ENCODE measurements around the gene ARL13B. TPM values are rescaled to one million over a fixed set of nuclear protein-coding genes. Genes with fewer than 3 reads are reported as not detected.

Gene ARL13B
- total and polyA plus RNA-seq, 10 of the 15 experiments (the other 5 are each of a cell fraction or from before 2014, with no cell fraction given), result 3.0 to 10.4 (median 7.9) TPM

- ATAC-seq (0 out of 3 replicates have a peak, but pooled peaks have one; percentile 17), DNase-seq (ENCODE audit: low read depth, low spot score) (no peak), FAIRE-seq (no peak)
- POLR2A ChIA-PET, result interaction anchor here (0.7 kb wide), 1 partner anchor 25 kb away, joined by 6 read pairs; no protein-coding TSS in a partner anchor
- no peak overlapping the region for H3K4me2 ChIP-seq (ENCODE audit: control insufficient read depth, insufficient read depth)
- intact Hi-C loops (cut with micrococcal nuclease; ENCODE audit: unreplicated experiment), result loop anchor here (1.0 kb wide), 1 partner anchor 98 kb away; no protein-coding TSS in a partner anchor
- RAD21 ChIA-PET (ENCODE audit: unreplicated experiment), result interaction anchor here (0.7 to 2.6 kb wide), 14 partner anchors 10 to 128 kb away, joined by 3 to 31 read pairs (median 5); partner anchors contain the start of genes DHFR2 and NSUN3
- peaks cover 2 to 31% of the 10 kb centered on the region in 2 experiments for H3K36me3 ChIP-seq (ENCODE audit: control insufficient read depth in 2 of 2, insufficient read depth in 2 of 2, low read length in 1 of 2)
- no TSS peak for BruUV-seq (replicated peaks)
- H3K27me3 ChIP-seq (replicated peaks in 1 of 2; ENCODE audit: control insufficient read depth in 2 of 2, insufficient read depth in 2 of 2, low read length in 1 of 2), result no peaks in the 10 kb centered on the region
- no peaks in the 10 kb centered on the region for H3K9me3 ChIP-seq (replicated peaks; ENCODE audit: control insufficient read depth, insufficient read depth, low read length)
- H4K20me1 ChIP-seq (ENCODE audit: control insufficient read depth, insufficient read depth), result no peaks in the 10 kb centered on the region
- 85% methylated on average over 4 of the region's 4 CpGs for WGBS (ENCODE audit: insufficient coverage, insufficient replicate concordance, low lambda C conversion rate, missing lambda C conversion rate)
- TF ChIP-seq CREB1 (IDR thresholded peaks at IDR 0.05; ENCODE audit: low read depth) (no peak), POLR2AphosphoS5 (IDR thresholded peaks at IDR 0.05; ENCODE audit: low read length) (no peak), SMC3 (IDR thresholded peaks at IDR 0.05; ENCODE audit: borderline replicate concordance, low read length) (peak; percentile 7; the same call in 1 of the 2 replicates), RAD21 (IDR thresholded peaks at IDR 0.05; ENCODE audit: insufficient read depth, low read depth, low read length) (peak; percentile 22; the same call in 1 of the 2 replicates)
- H2AFZ ChIP-seq (ENCODE audit: control insufficient read depth, low read depth, low read length), result no peak overlapping the region
- CTCF ChIA-PET, result interaction anchor here (0.8 to 3.4 kb wide), 17 partner anchors 13 to 122 kb away, joined by 3 to 32 read pairs (median 4); partner anchors contain the start of genes ARL13B, DHFR2 and NSUN3
- no peaks in the 10 kb centered on the region for H3K4me1 ChIP-seq (ENCODE audit: control insufficient read depth, insufficient read depth, low read length)
- no peak overlapping the region for H3K9ac ChIP-seq (ENCODE audit: control insufficient read depth, insufficient read depth, low read length)
- H3K27ac ChIP-seq (ENCODE audit: control insufficient read depth, insufficient read depth), result no peak overlapping the region
- H3K4me3 ChIP-seq, result no peak overlapping the region
- in situ Hi-C loops (cut with MboI), result no loop called here
- no peaks in the 10 kb centered on the region for H3K79me2 ChIP-seq (ENCODE audit: control insufficient read depth, insufficient read depth, low read length)
- SMC1A ChIA-PET (ENCODE audit: uncharacterized antibody, unreplicated experiment), result interaction anchor here (0.6 to 1.9 kb wide), 16 partner anchors 12 to 120 kb away, joined by 3 to 21 read pairs (median 5); partner anchors contain the start of genes DHFR2 and NSUN3
Measured at GRCh38 chr3:94101860-94102259, 121.9 kb downstream of the ARL13B start.

Small RNA genes within 50 kb of the gene (small RNA-seq; reads per million reads assigned to genes)
- gene RF00019, result not detected
- gene RNU6-511P, result not detected

Other genes with a start within 250 kb of the ARL13B start
- not detected in 2 replicates for gene PROS1, start 6.3 kb upstream of the ARL13B start, total RNA-seq (2014; rRNA removed)
- gene PROS1, start 6.3 kb upstream of the ARL13B start, total RNA-seq (2014; rRNA removed; fragmentation: Illumina TruSeq; extraction: Trizol), result not detected in 2 replicates
- gene PROS1, start 6.3 kb upstream of the ARL13B start, total RNA-seq (2021), result 0.08 and 0.10 TPM in 2 replicates
- gene PROS1, start 6.3 kb upstream of the ARL13B start, polyA plus RNA-seq (2011; rRNA removed), result not detected in 2 replicates
- gene PROS1, start 6.3 kb upstream of the ARL13B start, polyA plus RNA-seq (2014; fragmentation: Illumina TruSeq; extraction: Trizol), result not detected in 2 replicates
- not detected for gene PROS1, start 6.3 kb upstream of the ARL13B start, polyA plus RNA-seq (2014; fragmentation: Nextera tagmentation; extraction: Ambion mirVana)
- not detected in 2 replicates for gene PROS1, start 6.3 kb upstream of the ARL13B start, polyA plus RNA-seq (2014; rRNA removed)
- not detected for gene PROS1, start 6.3 kb upstream of the ARL13B start, polyA plus RNA-seq (2016; fragmentation: Nextera tagmentation; extraction: Ambion mirVana)
- not detected in 2 replicates for gene STX19, start 48.4 kb downstream of the ARL13B start, total RNA-seq (2014; rRNA removed)
- not detected in 2 replicates for gene STX19, start 48.4 kb downstream of the ARL13B start, total RNA-seq (2014; rRNA removed; fragmentation: Illumina TruSeq; extraction: Trizol)
- gene STX19, start 48.4 kb downstream of the ARL13B start, total RNA-seq (2021), result not detected in 2 replicates
- 0.10 and 0.26 TPM in 2 replicates for gene STX19, start 48.4 kb downstream of the ARL13B start, polyA plus RNA-seq (2011; rRNA removed)
- not detected in 2 replicates for gene STX19, start 48.4 kb downstream of the ARL13B start, polyA plus RNA-seq (2014; fragmentation: Illumina TruSeq; extraction: Trizol)
- under 1 TPM; 0.11 to 0.14 TPM for gene STX19, start 48.4 kb downstream of the ARL13B start, polyA plus RNA-seq (2014; fragmentation: Nextera tagmentation; extraction: Ambion mirVana)
- gene STX19, start 48.4 kb downstream of the ARL13B start, polyA plus RNA-seq (2014; rRNA removed), result 0.09 TPM in 1 of 2 replicates, not detected in the other
- not detected for gene STX19, start 48.4 kb downstream of the ARL13B start, polyA plus RNA-seq (2016; fragmentation: Nextera tagmentation; extraction: Ambion mirVana)
- 3.8 and 5.1 TPM in 2 replicates for gene DHFR2, start 82.8 kb downstream of the ARL13B start, total RNA-seq (2014; rRNA removed)
- gene DHFR2, start 82.8 kb downstream of the ARL13B start, total RNA-seq (2014; rRNA removed; fragmentation: Illumina TruSeq; extraction: Trizol), result 5.0 and 6.0 TPM in 2 replicates
- gene DHFR2, start 82.8 kb downstream of the ARL13B start, total RNA-seq (2021), result 4.2 and 5.4 TPM in 2 replicates
- gene DHFR2, start 82.8 kb downstream of the ARL13B start, polyA plus RNA-seq (2011; rRNA removed), result 5.6 and 9.2 TPM in 2 replicates
- gene DHFR2, start 82.8 kb downstream of the ARL13B start, polyA plus RNA-seq (2014; fragmentation: Illumina TruSeq; extraction: Trizol), result 5.0 and 5.7 TPM in 2 replicates
- 1 to 10 TPM; 1.8 to 2.7 TPM for gene DHFR2, start 82.8 kb downstream of the ARL13B start, polyA plus RNA-seq (2014; fragmentation: Nextera tagmentation; extraction: Ambion mirVana)
- 2.7 and 3.9 TPM in 2 replicates for gene DHFR2, start 82.8 kb downstream of the ARL13B start, polyA plus RNA-seq (2014; rRNA removed)
- 1 to 10 TPM; 3.5 to 5.0 TPM for gene DHFR2, start 82.8 kb downstream of the ARL13B start, polyA plus RNA-seq (2016; fragmentation: Nextera tagmentation; extraction: Ambion mirVana)
- gene NSUN3, start 82.9 kb downstream of the ARL13B start, total RNA-seq (2014; rRNA removed), result 15.5 and 17.5 TPM in 2 replicates
- gene NSUN3, start 82.9 kb downstream of the ARL13B start, total RNA-seq (2014; rRNA removed; fragmentation: Illumina TruSeq; extraction: Trizol), result 18.8 and 20.3 TPM in 2 replicates
- gene NSUN3, start 82.9 kb downstream of the ARL13B start, total RNA-seq (2021), result 10.4 and 10.6 TPM in 2 replicates
- gene NSUN3, start 82.9 kb downstream of the ARL13B start, polyA plus RNA-seq (2011; rRNA removed), result 16.2 and 20.8 TPM in 2 replicates
- gene NSUN3, start 82.9 kb downstream of the ARL13B start, polyA plus RNA-seq (2014; fragmentation: Illumina TruSeq; extraction: Trizol), result 12.4 and 15.4 TPM in 2 replicates
- 10 to 100 TPM in 1 of 2 experiments, 1 to 10 TPM in 1; 9.1 to 10.4 TPM for gene NSUN3, start 82.9 kb downstream of the ARL13B start, polyA plus RNA-seq (2014; fragmentation: Nextera tagmentation; extraction: Ambion mirVana)
- 8.4 and 10.3 TPM in 2 replicates for gene NSUN3, start 82.9 kb downstream of the ARL13B start, polyA plus RNA-seq (2014; rRNA removed)
- gene NSUN3, start 82.9 kb downstream of the ARL13B start, polyA plus RNA-seq (2016; fragmentation: Nextera tagmentation; extraction: Ambion mirVana), result 10 to 100 TPM; 11.1 to 13.5 TPM